Measurements from ENCODE around the gene PECR. TPM values are rescaled to one million over a fixed set of nuclear protein-coding genes. Genes with fewer than 3 reads are reported as not detected.

The PECR gene
- total RNA-seq, 4 donors from 2014 or later: 4.9 to 15.3 (median 7.7) TPM

GRCh38 chr2:216119986-216120385 is 38.4 kb upstream of the PECR start:
- no peak overlapping the region for H3K27ac ChIP-seq
- peaks cover 3 to 42% (median 3%) of the 10 kb centered on the region in 3 donors for H3K4me1 ChIP-seq
- H3K9me3 ChIP-seq: no peaks in the 10 kb centered on the region
- TF ChIP-seq POLR2AphosphoS5 (IDR thresholded peaks at IDR 0.05) (no peak), EP300 (IDR thresholded peaks at IDR 0.05) (no peak), CTCF (IDR thresholded peaks at IDR 0.05) (no peak), POLR2A (IDR thresholded peaks at IDR 0.05) (no peak)
- H3K4me3 ChIP-seq: no peak overlapping the region
- 73 to 88% methylated on average over 3 of the region's 3 CpGs for WGBS, 2 donors (ENCODE audit: low coverage in 1 of 2)
- peaks cover 10 to 89% of the 10 kb centered on the region in 2 donors for H3K36me3 ChIP-seq
- ATAC-seq: no peak
- no peaks in the 10 kb centered on the region for H3K27me3 ChIP-seq

GRCh38 chr2:216119146-216119545 is 37.5 kb upstream of the PECR start:
- no peak for TF ChIP-seq POLR2AphosphoS5 (IDR thresholded peaks at IDR 0.05)
- no peak for TF ChIP-seq CTCF (IDR thresholded peaks at IDR 0.05)
- TF ChIP-seq EP300 (IDR thresholded peaks at IDR 0.05): no peak
- TF ChIP-seq POLR2A (IDR thresholded peaks at IDR 0.05): no peak
- H3K36me3 ChIP-seq: peaks cover 10 to 83% of the 10 kb centered on the region in 2 donors
- no peak overlapping the region for H3K4me3 ChIP-seq
- peaks cover 3 to 47% (median 7%) of the 10 kb centered on the region in 3 donors for H3K4me1 ChIP-seq
- H3K27ac ChIP-seq: no peak overlapping the region
- no peaks in the 10 kb centered on the region for H3K9me3 ChIP-seq
- ATAC-seq: no peak
- H3K27me3 ChIP-seq: no peaks in the 10 kb centered on the region
- 53 to 61% methylated on average over 2 of the region's 2 CpGs for WGBS, 2 donors (ENCODE audit: low coverage in 1 of 2)

- Histone ChIP-seq H3K27ac (no peak overlapping the region), H3K36me3 (peaks cover 10 to 83% of the 10 kb centered on the region in 2 donors), H3K4me3 (no peak overlapping the region), H3K27me3 (no peaks in the 10 kb centered on the region), H3K9me3 (no peaks in the 10 kb centered on the region), H3K4me1 (peaks cover 3 to 54% (median 8%) of the 10 kb centered on the region in 3 donors)
- 36 to 69% methylated on average over 1 of the region's 1 CpG for WGBS, 2 donors (ENCODE audit: low coverage in 1 of 2)
- ATAC-seq: no peak
- TF ChIP-seq POLR2AphosphoS5 (IDR thresholded peaks at IDR 0.05): no peak
- TF ChIP-seq POLR2A (IDR thresholded peaks at IDR 0.05): no peak
- no peak for TF ChIP-seq EP300 (IDR thresholded peaks at IDR 0.05)
- TF ChIP-seq CTCF (IDR thresholded peaks at IDR 0.05): no peak
These were observed 36.9 kb upstream of the PECR start for GRCh38 chr2:216118474-216118873.

GRCh38 chr2:216117561-216118340 is 36.1 kb upstream of the PECR start:
- H3K27me3 ChIP-seq: no peaks in the 10 kb centered on the region
- no peak overlapping the region for H3K4me3 ChIP-seq
- ATAC-seq: no peak
- TF ChIP-seq POLR2AphosphoS5 (IDR thresholded peaks at IDR 0.05) (no peak), EP300 (IDR thresholded peaks at IDR 0.05) (no peak)
- H3K36me3 ChIP-seq: peaks cover 10 to 83% of the 10 kb centered on the region in 2 donors
- 56 to 88% methylated on average over 4 of the region's 4 CpGs for WGBS, 2 donors (ENCODE audit: low coverage in 1 of 2)
- no peak overlapping the region for H3K27ac ChIP-seq
- H3K9me3 ChIP-seq: no peaks in the 10 kb centered on the region
- peaks cover 3 to 57% (median 8%) of the 10 kb centered on the region in 3 donors for H3K4me1 ChIP-seq

GRCh38 chr2:216116418-216116817 is 34.8 kb upstream of the PECR start:
- no peak overlapping the region for H3K27ac ChIP-seq
- H3K36me3 ChIP-seq: peaks cover 7 to 82% of the 10 kb centered on the region in 2 donors
- H3K4me1 ChIP-seq: peaks cover 3 to 70% (median 8%) of the 10 kb centered on the region in 3 donors
- no peak for TF ChIP-seq POLR2AphosphoS5 (IDR thresholded peaks at IDR 0.05)
- no peak for TF ChIP-seq POLR2A (IDR thresholded peaks at IDR 0.05)
- no peak for TF ChIP-seq EP300 (IDR thresholded peaks at IDR 0.05)
- no peak for TF ChIP-seq CTCF (IDR thresholded peaks at IDR 0.05)
- H3K4me3 ChIP-seq: no peak overlapping the region
- ATAC-seq: no peak
- H3K9me3 ChIP-seq: no peaks in the 10 kb centered on the region
- no peaks in the 10 kb centered on the region for H3K27me3 ChIP-seq
- WGBS, 2 donors (ENCODE audit: low coverage in 1 of 2): 90 to 100% methylated on average over 1 of the region's 1 CpG
